ENCODE data around the gene RALGPS1.

Gene RALGPS1

GRCh38 chr9:127093319-127094020 lies 178.9 kb downstream of the RALGPS1 start:
- Mint-ChIP-seq H3K27me3 (no peaks in the 10 kb centered on the region), H3K9me3 (no peaks in the 10 kb centered on the region), H3K4me1 (ENCODE audit: low read depth in 2 of 2) (peaks cover 10 to 13% of the 10 kb centered on the region in 2 donors), H3K4me3 (no peak overlapping the region), H3K36me3 (ENCODE audit: insufficient read depth) (no peaks in the 10 kb centered on the region), H3K27ac (no peak overlapping the region)
- no peak for DNase-seq
- no peak for ATAC-seq (replicated peaks)

DNA sequence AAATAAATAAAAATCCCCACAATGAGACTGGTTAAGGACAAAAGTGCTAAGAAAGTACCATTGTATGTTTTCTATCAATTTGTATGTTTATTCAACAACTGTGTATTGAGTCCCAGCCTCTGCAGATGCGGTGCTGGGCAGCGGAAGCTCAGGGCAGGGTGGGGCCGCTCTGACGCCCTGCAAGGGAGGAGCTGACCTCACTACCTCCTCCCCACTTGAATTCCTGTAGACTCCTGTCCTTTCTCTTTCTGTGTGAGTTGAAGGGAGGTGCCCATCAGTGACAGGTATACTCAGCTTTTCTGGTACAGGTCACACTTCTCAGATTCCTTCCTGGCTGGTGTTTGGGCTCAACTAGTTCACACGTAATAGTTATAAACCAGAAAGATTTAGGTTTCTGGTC lies 180.8 kb downstream of the RALGPS1 start:
- Mint-ChIP-seq H3K4me1 (ENCODE audit: low read depth in 2 of 2) (peaks cover 10 to 13% of the 10 kb centered on the region in 2 donors), H3K27me3 (no peaks in the 10 kb centered on the region), H3K27ac (no peak overlapping the region), H3K9me3 (no peaks in the 10 kb centered on the region), H3K4me3 (no peak overlapping the region), H3K36me3 (ENCODE audit: insufficient read depth) (no peaks in the 10 kb centered on the region)
- DNase-seq (no peak), ATAC-seq (replicated peaks) (no peak)

GRCh38 chr9:127096208-127096607 lies 181.6 kb downstream of the RALGPS1 start:
- H3K27ac Mint-ChIP-seq, result no peak overlapping the region
- no peaks in the 10 kb centered on the region for H3K9me3 Mint-ChIP-seq
- ATAC-seq (replicated peaks), result no peak
- H3K4me1 Mint-ChIP-seq (ENCODE audit: low read depth in 2 of 2), result peaks cover 10 to 13% of the 10 kb centered on the region in 2 donors
- H3K4me3 Mint-ChIP-seq, result no peak overlapping the region
- H3K27me3 Mint-ChIP-seq, result no peaks in the 10 kb centered on the region
- H3K36me3 Mint-ChIP-seq (ENCODE audit: insufficient read depth), result no peaks in the 10 kb centered on the region
- no peak for DNase-seq

GRCh38 chr9:127097683-127098082 lies 183.1 kb downstream of the RALGPS1 start:
- ATAC-seq (replicated peaks) (no peak), DNase-seq (no peak)
- Mint-ChIP-seq H3K4me1 (ENCODE audit: low read depth in 2 of 2) (no peaks in the 10 kb centered on the region), H3K9me3 (no peaks in the 10 kb centered on the region), H3K27ac (no peak overlapping the region), H3K36me3 (ENCODE audit: insufficient read depth) (no peaks in the 10 kb centered on the region), H3K4me3 (no peak overlapping the region), H3K27me3 (no peaks in the 10 kb centered on the region)

DNA sequence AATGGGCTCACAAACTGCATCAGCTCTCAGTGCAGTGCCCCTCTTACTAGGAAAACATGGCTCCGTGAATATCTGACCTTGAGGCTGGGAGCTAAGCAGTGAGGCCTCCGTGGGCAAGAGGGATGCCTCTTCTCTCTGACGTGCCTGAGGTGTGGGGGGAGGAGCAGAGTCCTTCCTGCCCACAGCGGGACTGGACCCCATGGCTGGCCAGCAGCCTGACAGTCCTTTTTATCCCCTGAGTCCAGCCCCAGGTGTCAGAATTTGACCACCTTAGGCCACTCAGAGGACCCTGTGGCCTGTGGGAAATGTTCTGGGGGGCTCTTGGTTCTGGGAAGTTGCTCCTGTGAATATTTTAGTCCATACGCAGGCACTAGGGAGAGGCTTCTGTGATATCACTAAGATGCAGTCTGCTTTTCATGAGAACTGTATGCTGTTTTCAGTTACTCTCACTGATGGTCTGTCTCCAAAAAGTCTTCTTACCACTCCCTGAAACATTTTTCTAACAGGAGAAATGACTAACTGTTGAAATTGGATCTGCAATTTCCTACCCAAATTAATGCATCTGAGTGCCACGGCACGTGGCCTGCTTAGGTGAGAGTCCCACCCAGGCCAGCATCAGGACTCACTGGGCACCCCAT lies 184.5 kb downstream of the RALGPS1 start:
- ATAC-seq (replicated peaks) (no peak), DNase-seq (no peak)
- no peaks in the 10 kb centered on the region for H3K9me3 Mint-ChIP-seq
- H3K27me3 Mint-ChIP-seq, result no peaks in the 10 kb centered on the region
- peak overlapping the region in 1 of 2 donors; percentile 75 for H3K27ac Mint-ChIP-seq
- peaks cover 0 to 3% of the 10 kb centered on the region in 2 donors for H3K4me1 Mint-ChIP-seq (ENCODE audit: low read depth in 2 of 2)
- no peaks in the 10 kb centered on the region for H3K36me3 Mint-ChIP-seq (ENCODE audit: insufficient read depth)
- no peak overlapping the region for H3K4me3 Mint-ChIP-seq

- Mint-ChIP-seq H3K4me1 (ENCODE audit: low read depth in 2 of 2) (peaks cover 0 to 3% of the 10 kb centered on the region in 2 donors), H3K27ac (no peak overlapping the region), H3K27me3 (no peaks in the 10 kb centered on the region), H3K36me3 (ENCODE audit: insufficient read depth) (no peaks in the 10 kb centered on the region), H3K9me3 (no peaks in the 10 kb centered on the region), H3K4me3 (no peak overlapping the region)
- ATAC-seq (replicated peaks), result no peak
- DNase-seq, result no peak
Measured at GRCh38 chr9:127099664-127100063, 185.1 kb downstream of the RALGPS1 start.

GRCh38 chr9:127102176-127102575 lies 187.6 kb downstream of the RALGPS1 start:
- Mint-ChIP-seq H3K9me3 (no peaks in the 10 kb centered on the region), H3K27me3 (no peaks in the 10 kb centered on the region), H3K4me1 (ENCODE audit: low read depth in 2 of 2) (peaks cover 0 to 3% of the 10 kb centered on the region in 2 donors), H3K27ac (no peak overlapping the region), H3K4me3 (no peak overlapping the region), H3K36me3 (ENCODE audit: insufficient read depth) (peaks cover 2% of the 10 kb centered on the region)
- ATAC-seq (replicated peaks) (no peak), DNase-seq (no peak)

DNA sequence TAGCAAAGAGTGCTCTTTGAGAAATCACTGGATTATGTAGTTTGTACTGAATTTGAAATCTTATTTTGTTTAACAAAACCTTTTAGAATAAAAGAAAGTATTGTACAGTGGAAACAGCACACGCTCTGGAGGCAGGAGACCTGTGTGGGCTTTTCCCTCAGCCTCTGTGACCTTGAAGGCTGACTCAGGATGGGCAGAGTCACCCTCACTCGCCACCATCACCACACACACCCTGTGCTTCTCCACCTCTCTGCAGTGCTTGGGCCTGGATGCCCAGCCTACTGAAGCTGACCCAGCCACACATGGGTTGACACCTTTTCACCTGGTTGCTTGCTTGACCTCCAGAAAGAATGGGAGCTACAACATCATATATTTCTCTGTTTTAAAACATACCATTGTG lies 188.2 kb downstream of the RALGPS1 start:
- Mint-ChIP-seq H3K9me3 (no peaks in the 10 kb centered on the region), H3K4me1 (ENCODE audit: low read depth in 2 of 2) (peaks cover 0 to 3% of the 10 kb centered on the region in 2 donors), H3K4me3 (no peak overlapping the region), H3K27ac (peak overlapping the region in 1 of 2 donors; percentile 19), H3K27me3 (no peaks in the 10 kb centered on the region), H3K36me3 (ENCODE audit: insufficient read depth) (peaks cover 2% of the 10 kb centered on the region)
- no peak for DNase-seq
- no peak for ATAC-seq (replicated peaks)

GRCh38 chr9:127104581-127105311 lies 190.2 kb downstream of the RALGPS1 start:
- H3K27me3 Mint-ChIP-seq, result no peaks in the 10 kb centered on the region
- no peak for ATAC-seq (replicated peaks)
- no peak overlapping the region for H3K4me3 Mint-ChIP-seq
- peak overlapping the region in 1 of 2 donors; percentile 84 for H3K27ac Mint-ChIP-seq
- peaks cover 5 to 7% of the 10 kb centered on the region in 2 donors for H3K4me1 Mint-ChIP-seq (ENCODE audit: low read depth in 2 of 2)
- H3K9me3 Mint-ChIP-seq, result no peaks in the 10 kb centered on the region
- H3K36me3 Mint-ChIP-seq (ENCODE audit: insufficient read depth), result peaks cover 2% of the 10 kb centered on the region
- DNase-seq, result no peak

DNA sequence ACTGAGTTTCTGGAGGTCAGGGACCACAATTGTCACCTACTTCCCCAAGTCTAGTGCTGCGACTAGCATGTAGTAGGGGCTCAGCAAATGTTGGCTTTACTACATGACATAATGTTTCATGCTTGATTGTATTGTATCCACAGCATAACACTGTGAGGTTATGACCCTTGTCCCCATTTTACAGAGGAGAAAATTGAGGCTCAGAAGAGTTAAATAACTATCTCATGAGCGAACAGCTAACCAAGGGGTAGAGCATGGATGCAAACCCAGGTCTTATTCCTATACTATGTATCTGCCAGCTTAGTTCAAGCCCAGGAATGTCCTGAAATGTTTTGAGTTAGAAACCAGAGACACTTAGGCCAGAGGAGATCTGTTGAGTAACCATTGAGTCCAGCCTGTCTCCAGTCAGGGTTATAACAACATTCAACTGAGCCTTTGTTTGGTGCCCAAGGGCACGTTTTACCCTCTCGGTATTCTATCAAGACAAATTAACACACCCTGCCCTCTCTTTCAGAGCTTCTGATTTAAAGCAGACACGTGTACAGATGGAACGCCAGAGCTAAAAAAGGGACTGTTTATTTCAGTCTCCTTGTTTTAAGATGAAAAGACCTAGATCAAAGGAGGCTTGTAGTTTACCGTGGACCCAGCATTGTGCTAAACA lies 191.4 kb downstream of the RALGPS1 start:
- peaks cover 5 to 7% of the 10 kb centered on the region in 2 donors for H3K4me1 Mint-ChIP-seq (ENCODE audit: low read depth in 2 of 2)
- H3K9me3 Mint-ChIP-seq, result no peaks in the 10 kb centered on the region
- ATAC-seq (replicated peaks), result no peak
- H3K36me3 Mint-ChIP-seq (ENCODE audit: insufficient read depth), result peaks cover 2% of the 10 kb centered on the region
- H3K4me3 Mint-ChIP-seq, result no peak overlapping the region
- H3K27me3 Mint-ChIP-seq, result no peaks in the 10 kb centered on the region
- H3K27ac Mint-ChIP-seq, result no peak overlapping the region
- no peak for DNase-seq

GRCh38 chr9:127106466-127106855 lies 191.9 kb downstream of the RALGPS1 start:
- no peak for ATAC-seq (replicated peaks)
- H3K4me3 Mint-ChIP-seq, result no peak overlapping the region
- peaks cover 5 to 7% of the 10 kb centered on the region in 2 donors for H3K4me1 Mint-ChIP-seq (ENCODE audit: low read depth in 2 of 2)
- no peaks in the 10 kb centered on the region for H3K9me3 Mint-ChIP-seq
- H3K27me3 Mint-ChIP-seq, result no peaks in the 10 kb centered on the region
- H3K27ac Mint-ChIP-seq, result no peak overlapping the region
- H3K36me3 Mint-ChIP-seq (ENCODE audit: insufficient read depth), result peaks cover 2% of the 10 kb centered on the region
- DNase-seq, result no peak

DNA sequence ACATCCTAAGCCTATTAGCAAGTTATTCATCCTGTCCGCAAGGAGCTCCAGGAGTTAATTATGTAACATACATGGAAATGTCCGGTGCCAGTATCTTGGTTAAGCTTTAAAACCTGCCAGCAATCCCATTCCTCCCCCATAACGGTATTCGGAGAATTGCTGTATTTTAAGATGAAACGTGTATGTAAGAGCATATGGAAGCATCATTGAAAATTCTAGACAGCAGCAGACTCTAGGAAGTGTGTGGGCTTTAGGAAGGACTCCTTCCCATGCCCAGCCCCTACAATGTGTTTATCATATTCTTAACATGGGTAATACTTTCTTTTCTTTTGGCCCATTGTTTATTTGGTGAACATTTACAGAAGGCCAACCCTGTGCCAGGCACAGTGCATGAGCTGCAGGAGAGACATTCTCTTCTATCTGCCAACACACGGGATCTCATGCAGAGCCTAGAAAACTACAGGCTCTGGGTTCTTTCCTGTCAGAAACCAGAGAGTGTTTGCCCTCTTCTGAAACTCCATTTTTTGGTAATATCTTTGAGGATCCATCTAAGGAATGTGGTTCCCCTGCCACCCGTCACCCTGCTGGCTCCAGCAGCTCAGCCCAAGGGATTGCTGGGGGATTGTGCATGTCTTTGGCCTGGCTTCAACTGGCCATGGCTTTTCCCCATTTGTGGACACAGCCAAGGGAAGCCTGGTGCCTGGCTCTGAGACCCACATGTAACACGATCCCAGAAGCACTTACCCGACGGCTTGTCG lies 192.8 kb downstream of the RALGPS1 start:
- Mint-ChIP-seq H3K4me1 (ENCODE audit: low read depth in 2 of 2) (peaks cover 5 to 7% of the 10 kb centered on the region in 2 donors), H3K36me3 (ENCODE audit: insufficient read depth) (peaks cover 2% of the 10 kb centered on the region), H3K4me3 (no peak overlapping the region), H3K27me3 (no peaks in the 10 kb centered on the region), H3K27ac (peak overlapping the region in 1 of 2 donors; percentile 33), H3K9me3 (no peaks in the 10 kb centered on the region)
- ATAC-seq (replicated peaks) (no peak), DNase-seq (no peak)

Data from effector memory CD8-positive, alpha-beta T cell (primary cell).